ENCODE measurements around the gene C20orf202.

DNA sequence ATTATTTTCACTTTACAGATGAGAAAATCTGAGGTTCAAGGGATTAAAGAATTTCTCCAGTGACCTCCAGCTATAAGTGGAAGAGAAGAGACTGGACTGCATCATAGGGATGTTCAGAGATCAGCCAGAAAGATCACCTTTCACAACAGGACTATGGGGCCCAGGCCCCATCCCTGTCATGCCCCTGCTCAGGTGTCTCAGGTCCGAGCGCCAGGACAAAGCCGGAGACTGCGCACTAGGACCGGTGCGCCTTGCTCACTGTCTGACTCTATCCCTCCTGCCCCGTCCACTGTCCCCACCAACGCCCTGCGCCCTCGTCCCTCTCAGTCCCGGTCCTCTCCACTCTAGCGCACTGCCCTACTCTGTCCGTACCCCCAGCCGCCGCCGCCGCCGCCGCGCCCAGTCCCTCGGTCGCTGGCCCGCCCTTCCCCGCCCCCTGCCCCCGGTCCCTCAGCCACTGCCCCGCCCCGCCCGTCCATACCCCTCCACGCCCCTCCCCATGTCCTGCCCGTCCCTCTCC, 22.1 kb downstream of the C20orf202 start:
- TF ChIP-seq NR3C1 (IDR thresholded peaks at IDR 0.05) = no peak
- TF ChIP-seq POLR2A (IDR thresholded peaks at IDR 0.05; ENCODE audit: low read length) = no peak; the same call in 1 of the 2 replicates
- no peak for TF ChIP-seq POLR2AphosphoS2 (conservative IDR thresholded peaks at IDR 0.05; ENCODE audit: low read length)
- no peak for TF ChIP-seq MYC (IDR thresholded peaks at IDR 0.05; ENCODE audit: borderline replicate concordance, low read length)
- no peak for TF ChIP-seq MAFK (IDR thresholded peaks at IDR 0.05; ENCODE audit: partially characterized antibody)
- TF ChIP-seq, protein P1, sequence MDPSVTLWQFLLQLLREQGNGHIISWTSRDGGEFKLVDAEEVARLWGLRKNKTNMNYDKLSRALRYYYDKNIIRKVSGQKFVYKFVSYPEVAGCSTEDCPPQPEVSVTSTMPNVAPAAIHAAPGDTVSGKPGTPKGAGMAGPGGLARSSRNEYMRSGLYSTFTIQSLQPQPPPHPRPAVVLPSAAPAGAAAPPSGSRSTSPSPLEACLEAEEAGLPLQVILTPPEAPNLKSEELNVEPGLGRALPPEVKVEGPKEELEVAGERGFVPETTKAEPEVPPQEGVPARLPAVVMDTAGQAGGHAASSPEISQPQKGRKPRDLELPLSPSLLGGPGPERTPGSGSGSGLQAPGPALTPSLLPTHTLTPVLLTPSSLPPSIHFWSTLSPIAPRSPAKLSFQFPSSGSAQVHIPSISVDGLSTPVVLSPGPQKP (IDR thresholded peaks at IDR 0.05; ENCODE audit: low read depth, low read length) = no peak
- no peak for TF ChIP-seq CTCF (IDR thresholded peaks at IDR 0.05)

Measured in A549 (cell line).